Gastrocnemius medialis (tissue), 4 donors: ENCODE measurements around the gene ARHGAP19.

Experiments
- CTCF ChIP-seq, 5 experiments: fragments of 450-650 bp in 3 of 5; fragments of 200-600 bp in 2 of 5; sonication (generic) in 2 of 5; IDR thresholded peaks in 4 of 5; conservative IDR thresholded peaks in 1 of 5; 1 replicate in 4 of 5; 2 replicates in 1 of 5; pipeline ENCODE4 v1.5.1; 2016 to 2019; ENCODE audit warnings: antibody characterized with exemption in 5 of 5, mild to moderate bottlenecking in 3 of 5, moderate library complexity in 3 of 5
- POLR2A ChIP-seq, 2 donors: fragments of 450-650 bp; IDR thresholded peaks; one replicate each; pipeline ENCODE4 v1.6.1; 2017; ENCODE audit warnings: antibody characterized with exemption in 2 of 2, mild to moderate bottlenecking in 2 of 2, moderate library complexity in 2 of 2

GRCh38 chr10:97224483-97225435, 67.7 kb downstream of the ARHGAP19 start:
- TF ChIP-seq POLR2A (IDR thresholded peaks at IDR 0.05) (no peak), CTCF (IDR thresholded peaks at IDR 0.05 in 4 of 5, conservative IDR thresholded peaks at IDR 0.05 in 1 of 5) (no peak)
